MM.1S (cell line): Measurements from ENCODE around the gene LLGL1.

ENCODE experiments used
- CTCF ChIP-seq: fragments of 300-600 bp; sonication (generic); IDR thresholded peaks from 2 replicates; pipeline ENCODE4 v1.5.1; 2016; ENCODE audit warnings: antibody characterized with exemption, low read length, mixed read lengths
- EZH2 ChIP-seq: fragments of 300-600 bp; sonication (generic); optimal IDR thresholded peaks from 2 replicates; pipeline ENCODE3; 2017; ENCODE audit warnings: low read depth, mild to moderate bottlenecking, antibody characterized with exemption, low read length, mixed read lengths
- EZH2phosphoT487 ChIP-seq: fragments of 300-600 bp; sonication (generic); IDR thresholded peaks from 2 replicates; pipeline ENCODE4 v1.6.1; 2018; ENCODE audit warnings: antibody characterized with exemption, low read length

GRCh38 chr17:18213666-18214270 lies 11.7 kb upstream of the LLGL1 start:
- TF ChIP-seq CTCF (no peak), EZH2phosphoT487 (no peak), EZH2 (no peak)
